Renal cortical epithelial cell (primary cell): ENCODE data around the gene BCAP31. TPM values are rescaled to one million over a fixed set of nuclear protein-coding genes. Genes with fewer than 3 reads are reported as not detected.
A peak's percentile ranks its signal among the peaks of the same experiment; 100 is the strongest.

ENCODE experiments used
- DNase-seq: peaks from one replicate; pipeline ENCODE4 v3.0.0-alpha.2; 2011; ENCODE audit warnings: low read depth
- total RNA-seq: library from RNA; depleted of rRNA; stranded (reverse); fragments of >200 nt; gene quantifications from 2 replicates; pipeline ENCODE4 v1.2.3, GENCODE V29; 2014

BCAP31 gene
- 233 and 273 TPM in 2 replicates for total RNA-seq

- peak; percentile 41 for DNase-seq
Measured at GRCh38 chrX:153724252-153725038, at the start of gene BCAP31, which contains the start of gene ABCD1. TSS of gene BCAP31 (minus strand) at chrX:153724387. CDS start at chrX:153723244, 1,143 bp downstream. TSS of gene ABCD1 (plus strand) at chrX:153724856. CDS start at chrX:153725267, 411 bp downstream.

GRCh38 chrX:153773218-153773611 lies 49.0 kb upstream of the BCAP31 start:
- no peak for DNase-seq

GRCh38 chrX:153772316-153773217 lies 48.4 kb upstream of the BCAP31 start:
- no peak for DNase-seq

GRCh38 chrX:153771415-153772315 lies 47.5 kb upstream of the BCAP31 start:
- DNase-seq = no peak

- DNase-seq = no peak
Measured at GRCh38 chrX:153770601-153771414, 46.6 kb upstream of the BCAP31 start.

- no peak for DNase-seq
Measured at GRCh38 chrX:153769865-153770600, 45.8 kb upstream of the BCAP31 start.

GRCh38 chrX:153769158-153769864 lies 45.1 kb upstream of the BCAP31 start:
- DNase-seq = no peak

- no peak for DNase-seq
Measured at GRCh38 chrX:153768311-153769157, 44.3 kb upstream of the BCAP31 start.

- DNase-seq = no peak
Measured at GRCh38 chrX:153767674-153768055, 43.5 kb upstream of the BCAP31 start.

- DNase-seq = no peak
Measured at GRCh38 chrX:153766871-153767673, 42.9 kb upstream of the BCAP31 start.

- DNase-seq = peak; percentile 36
Measured at GRCh38 chrX:153766098-153766817, 42.1 kb upstream of the BCAP31 start.

GRCh38 chrX:153765138-153766079 lies 41.2 kb upstream of the BCAP31 start:
- DNase-seq = no peak

GRCh38 chrX:153764786-153765137 lies 40.6 kb upstream of the BCAP31 start:
- DNase-seq = no peak

GRCh38 chrX:153763989-153764755 lies 40.0 kb upstream of the BCAP31 start, which contains the start of gene PLXNB3:
TSS of gene PLXNB3 (plus strand) at chrX:153764249. CDS start at chrX:153765536, 1,287 bp downstream.
- peak; percentile 28 for DNase-seq
